PC-3 (cell line): ENCODE data around the gene FAM209B.

Source experiments
- CTCF ChIP-seq: fragments of 300-600 bp; sonication (generic); conservative IDR thresholded peaks from 2 replicates; pipeline ENCODE4 v1.5.1; 2017; ENCODE audit warnings: antibody characterized with exemption, low read depth, mild to moderate bottlenecking, low read length
- EZH2 ChIP-seq: fragments of 300-600 bp; sonication (generic); IDR thresholded peaks from one replicate; pipeline ENCODE4 v1.6.1; 2017; ENCODE audit warnings: antibody characterized with exemption, mild to moderate bottlenecking, low read length; ENCODE audit not compliant: unreplicated experiment
- EZH2phosphoT487 ChIP-seq: fragments of 300-600 bp; sonication (generic); IDR thresholded peaks from 2 replicates; pipeline ENCODE4 v1.6.1; 2018; ENCODE audit warnings: mild to moderate bottlenecking, antibody characterized with exemption, low read length, borderline replicate concordance

DNA sequence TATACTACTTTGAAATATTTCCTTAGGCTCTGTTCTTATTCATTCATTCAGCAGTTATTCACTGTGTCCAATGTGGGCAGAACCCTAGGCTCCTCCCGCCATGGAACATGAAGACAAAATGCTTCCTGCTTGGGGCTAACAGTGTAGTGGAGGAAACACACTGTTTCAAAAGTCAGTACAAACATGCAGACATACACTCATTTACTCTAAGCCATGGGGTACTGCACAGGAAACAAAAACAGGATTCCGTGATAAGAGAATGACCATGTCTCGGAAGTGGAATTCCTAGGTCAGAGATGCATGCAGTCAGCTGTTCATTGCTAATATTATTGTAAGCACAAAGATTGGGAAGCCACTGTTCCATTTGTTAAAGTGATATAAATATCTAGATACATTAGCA, 26.9 kb upstream of the FAM209B start:
- no peak for TF ChIP-seq CTCF
- no peak for TF ChIP-seq EZH2
- TF ChIP-seq EZH2phosphoT487 = no peak
